Activated CD4-positive, alpha-beta T cell treated with anti-CD3 and anti-CD28 coated beads, Interleukin-2, Interleukin-4, amounts not matched to agents 100 ng/mL and 50 ng/mL, durations not matched to agents 16 hours and 8 hours (primary cell): ENCODE measurements around the gene EPS8L2.

Experiments used
- DNase-seq: peaks from one replicate; pipeline ENCODE4 v3.0.0-alpha.2; 2020; ENCODE audit warnings: low spot score

Gene EPS8L2

DNA sequence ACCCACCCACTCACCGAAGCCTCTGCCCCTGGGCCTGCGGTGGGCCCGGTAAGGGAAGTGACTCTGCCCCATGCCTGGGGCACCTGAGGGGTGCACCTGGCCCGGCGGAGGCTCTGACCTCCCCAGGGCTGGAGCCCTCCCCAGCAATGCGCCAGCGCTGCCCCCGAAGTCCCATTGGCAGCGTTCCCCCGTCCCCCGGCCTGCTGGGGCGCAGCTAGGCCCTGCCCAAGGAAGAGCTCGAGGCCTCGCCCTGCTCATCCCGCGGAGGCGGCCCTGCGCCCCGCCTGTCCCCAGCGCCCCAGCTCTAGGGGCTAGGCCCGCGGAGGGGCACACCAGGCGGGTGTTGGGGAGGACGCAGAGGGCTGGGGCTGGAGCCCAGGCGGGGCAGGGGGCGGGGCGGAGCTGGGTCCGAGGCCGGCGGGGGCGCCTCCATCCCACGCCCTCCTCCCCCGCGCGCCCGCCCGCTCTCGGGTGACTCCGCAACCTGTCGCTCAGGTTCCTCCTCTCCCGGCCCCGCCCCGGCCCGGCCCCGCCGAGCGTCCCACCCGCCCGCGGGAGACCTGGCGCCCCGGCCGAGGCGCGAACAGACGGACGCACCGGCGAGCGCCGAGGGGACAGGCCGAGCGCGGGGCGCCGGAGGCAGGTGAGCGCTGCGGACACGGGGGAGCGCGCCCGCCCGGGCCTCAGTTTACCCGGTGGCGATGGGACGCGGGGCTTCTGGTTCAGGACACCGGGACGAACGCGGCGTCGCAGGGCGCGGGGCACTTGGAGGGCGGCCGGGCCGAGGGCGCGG lies at the start of gene EPS8L2:
TSS of gene EPS8L2 (plus strand) at position 586 of the 793 bp plus-strand sequence. CDS start 3,177 bp downstream, outside the sequence.
- no peak for DNase-seq

DNA sequence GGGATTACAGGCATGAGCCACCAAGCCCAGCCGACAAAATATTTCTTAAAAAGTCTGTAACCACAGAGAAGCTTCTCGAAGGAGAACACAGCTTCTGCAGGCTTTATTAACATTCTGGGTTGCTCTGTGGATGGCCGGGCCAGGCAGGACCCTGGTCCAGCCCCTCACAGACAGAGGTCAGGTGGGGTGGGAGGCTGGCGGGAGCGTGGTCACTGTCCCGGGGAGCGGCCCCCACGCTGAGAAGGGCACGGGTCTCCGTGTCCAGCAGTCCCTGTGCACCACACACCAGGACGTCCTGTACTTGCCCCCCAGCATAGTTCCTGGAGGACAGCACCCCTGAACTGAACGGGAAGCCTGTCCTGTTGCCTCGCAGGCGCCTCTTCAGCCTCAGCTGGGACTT lies 49.6 kb upstream of the EPS8L2 start:
- DNase-seq = no peak

DNA sequence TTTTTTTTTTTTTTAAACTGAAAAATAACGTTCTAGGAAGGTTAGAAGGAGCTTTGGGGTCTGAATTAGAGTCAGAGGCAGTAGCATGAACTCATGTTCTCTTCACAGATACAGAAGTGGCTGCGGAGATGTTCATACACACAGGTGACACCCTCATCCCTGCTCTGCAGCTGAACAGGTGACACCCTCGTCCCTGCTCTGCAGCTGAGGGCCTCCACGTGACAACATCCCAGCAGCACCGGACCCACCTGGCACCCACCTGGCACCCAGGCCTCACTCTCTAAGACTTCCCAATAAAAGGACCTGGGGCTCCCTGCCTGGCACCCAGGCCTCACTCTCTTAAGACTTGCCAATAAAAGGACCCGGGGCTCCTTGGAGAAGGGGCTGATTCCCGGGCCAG lies 49.2 kb upstream of the EPS8L2 start:
- no peak for DNase-seq

DNA sequence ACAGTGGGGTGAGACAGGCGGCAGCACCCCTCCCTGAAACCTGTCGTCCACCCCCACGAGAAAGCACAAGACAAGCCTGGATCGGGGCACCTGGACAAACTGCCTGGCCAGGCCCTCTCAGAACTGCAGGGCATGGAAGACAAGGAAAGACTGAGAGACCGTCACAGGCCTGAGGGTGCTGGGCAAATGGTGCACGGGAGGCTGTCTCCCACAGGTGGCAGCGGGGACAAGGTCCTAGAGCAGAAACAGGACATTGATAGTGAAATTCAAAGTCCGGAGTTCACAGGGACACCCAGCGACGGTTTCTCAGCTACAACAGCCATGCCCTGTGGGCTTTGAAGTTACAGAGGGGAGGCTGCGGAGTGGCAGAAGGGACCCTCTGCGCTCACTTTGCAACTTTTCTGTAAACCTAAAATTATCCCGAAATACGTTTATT lies 48.3 kb upstream of the EPS8L2 start:
- DNase-seq = no peak

DNA sequence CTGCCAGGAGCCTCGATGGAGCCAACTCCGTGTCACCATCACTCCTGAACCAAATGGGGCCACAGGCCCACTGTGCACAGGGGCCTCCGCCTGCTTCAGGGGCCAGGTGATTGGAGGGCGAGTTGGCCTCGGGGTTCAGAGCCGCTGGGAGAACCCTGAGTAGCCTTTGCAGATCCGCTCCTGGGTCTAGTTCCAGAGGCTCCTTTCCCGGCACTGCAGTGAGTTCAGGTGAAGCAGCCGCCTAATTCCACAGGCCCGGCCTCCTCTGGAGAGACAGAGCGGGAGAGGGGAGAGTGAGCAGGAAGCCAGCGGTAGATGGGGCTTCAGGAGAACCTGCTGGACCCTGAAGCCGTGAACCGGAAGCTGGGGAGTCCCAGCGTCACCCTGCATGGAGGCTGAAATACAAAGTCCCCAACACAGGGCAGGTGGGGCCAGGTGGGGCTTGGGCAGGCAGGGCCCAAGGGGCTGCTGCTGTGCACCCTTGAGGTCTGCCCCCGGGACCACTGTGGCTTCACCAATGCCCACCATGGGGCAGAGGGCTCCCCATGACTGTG lies 46.4 kb upstream of the EPS8L2 start:
- no peak for DNase-seq

DNA sequence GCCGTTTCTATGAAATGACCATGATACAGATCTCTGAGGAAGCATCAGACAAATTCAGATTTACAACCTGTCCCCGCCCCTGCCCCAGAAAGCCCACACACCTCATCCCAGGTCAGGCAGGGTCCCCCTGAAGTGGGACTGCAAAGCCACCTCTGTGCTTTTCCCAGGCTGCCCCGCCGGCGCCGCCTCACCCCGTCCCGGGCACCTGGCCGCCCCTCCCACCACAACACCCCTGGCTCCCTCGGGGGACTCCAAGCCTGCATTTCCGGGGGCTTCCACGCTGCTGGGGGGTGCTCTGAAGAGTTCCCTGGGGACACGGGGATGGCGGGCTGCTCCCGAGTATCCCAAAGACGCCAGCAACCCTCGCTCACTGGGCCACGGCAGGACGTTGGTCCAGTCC lies 45.8 kb upstream of the EPS8L2 start:
- no peak for DNase-seq

DNA sequence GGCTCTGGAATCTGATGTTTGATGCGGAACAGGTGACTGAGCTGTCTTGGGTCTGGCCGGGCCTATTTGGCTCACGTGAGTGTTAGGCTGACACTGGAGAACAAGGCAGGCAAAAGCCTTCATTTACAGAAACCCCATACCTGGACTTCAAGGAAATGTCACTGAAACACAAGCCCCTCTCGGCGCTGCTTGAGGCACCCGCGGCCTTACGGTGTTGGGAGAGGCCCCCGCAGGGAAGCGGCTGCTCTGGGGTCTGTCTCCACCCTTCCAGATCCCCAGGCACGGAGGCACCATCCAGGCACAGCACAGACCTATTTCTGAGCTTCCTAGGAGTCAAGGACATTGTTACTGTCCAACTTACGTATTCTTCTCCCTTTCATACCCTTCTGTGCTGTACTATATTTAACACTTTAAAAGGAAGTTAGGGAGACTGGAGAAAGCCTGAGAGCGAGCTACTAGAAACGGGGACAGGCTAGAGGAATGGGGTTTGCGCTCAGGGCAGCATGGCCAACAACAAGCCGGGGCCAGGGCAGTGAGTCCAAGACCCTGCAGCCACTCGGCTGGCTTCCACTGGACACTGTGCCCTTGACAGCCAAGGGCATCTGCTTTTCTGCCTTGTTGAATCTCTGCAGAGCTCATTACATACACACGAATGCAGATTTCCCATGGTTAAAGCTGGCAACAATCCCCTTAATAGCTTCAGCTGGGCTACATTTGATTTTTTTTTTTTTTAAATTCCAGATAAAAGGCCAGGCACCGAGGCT lies 45.2 kb upstream of the EPS8L2 start:
- DNase-seq = no peak

DNA sequence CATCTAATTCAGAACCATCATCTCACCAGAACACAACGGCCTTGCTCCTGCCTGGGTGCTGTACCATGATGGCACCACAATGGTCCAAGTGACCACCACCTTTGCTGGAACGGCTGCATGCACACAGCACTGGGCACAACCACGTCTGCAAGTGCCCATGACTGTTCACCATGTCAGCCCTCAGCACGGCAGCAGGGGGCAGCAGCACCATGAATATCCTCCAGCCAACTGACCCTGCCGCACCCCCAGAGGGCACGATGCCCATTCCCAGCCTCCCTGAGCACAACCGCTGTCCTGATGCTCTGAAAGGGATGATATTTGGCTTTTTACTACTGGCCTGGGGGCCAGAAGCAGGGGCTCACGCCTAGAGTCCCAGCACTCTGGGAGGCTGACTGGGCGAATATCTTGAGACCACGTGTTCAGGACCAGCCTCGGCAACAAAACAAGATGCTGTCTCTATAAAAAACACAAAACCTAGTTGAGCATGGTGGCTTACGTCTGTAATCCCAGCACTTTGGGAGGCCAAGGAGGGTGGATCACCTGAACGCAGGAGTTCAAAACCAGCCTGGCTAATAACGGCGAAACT lies 43.2 kb upstream of the EPS8L2 start:
- peak; percentile 24 for DNase-seq

DNA sequence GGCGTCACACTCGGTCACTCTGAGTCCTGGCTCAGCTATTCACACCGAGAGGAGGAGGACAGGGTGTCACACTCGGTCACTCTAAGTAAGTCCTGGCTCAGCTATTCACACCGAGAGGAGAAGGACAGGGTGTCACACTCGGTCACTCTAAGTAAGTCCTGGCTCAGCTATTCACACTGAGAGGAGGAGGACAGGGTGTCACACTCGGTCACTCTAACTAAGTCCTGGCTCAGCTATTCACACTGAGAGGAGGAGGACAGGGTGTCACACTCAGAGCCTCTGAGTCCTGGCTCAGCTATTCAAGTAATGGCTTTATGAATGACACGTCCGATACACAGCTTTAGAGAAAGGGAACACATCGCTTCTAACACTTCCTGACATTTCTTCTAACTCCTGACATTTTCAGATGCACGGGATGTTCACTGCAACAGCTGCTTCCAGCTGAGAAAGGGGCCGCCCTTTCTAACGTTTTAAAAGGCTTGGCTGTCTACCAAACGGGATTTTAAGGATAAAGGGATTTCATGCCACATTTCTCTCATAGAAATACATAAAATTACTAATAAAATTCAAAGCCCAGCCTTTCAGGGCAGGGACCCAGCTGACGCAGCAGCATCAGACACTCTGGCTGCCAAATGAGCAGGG lies 40.8 kb upstream of the EPS8L2 start:
- DNase-seq = no peak

DNA sequence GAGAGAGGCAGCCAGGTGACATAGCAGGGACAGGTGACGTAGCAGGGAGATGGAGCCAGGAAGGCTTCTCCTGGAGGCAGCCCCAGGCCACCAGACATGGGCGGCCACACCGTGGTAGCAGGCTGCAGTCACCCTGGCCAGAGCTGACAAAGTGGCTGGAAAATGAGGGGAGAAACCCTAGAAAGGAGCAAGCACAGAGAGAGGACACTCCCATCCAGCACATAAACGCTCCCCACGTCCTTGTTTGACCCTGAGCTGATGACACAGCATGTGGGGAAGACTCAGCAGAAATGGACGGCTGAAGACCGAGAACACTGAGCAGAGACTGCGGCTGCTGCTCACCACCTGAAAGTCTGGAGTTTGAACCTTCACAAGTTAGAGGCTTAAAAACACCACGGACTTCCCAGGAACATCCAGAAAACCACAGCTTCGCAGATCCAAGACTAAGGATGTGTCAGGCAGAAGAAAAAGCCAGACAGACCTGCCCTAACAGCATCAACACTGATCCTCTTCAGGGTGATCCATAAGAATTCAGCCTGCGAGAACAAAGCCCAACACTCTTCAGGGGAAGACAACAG lies 40.2 kb upstream of the EPS8L2 start:
- DNase-seq = no peak

DNA sequence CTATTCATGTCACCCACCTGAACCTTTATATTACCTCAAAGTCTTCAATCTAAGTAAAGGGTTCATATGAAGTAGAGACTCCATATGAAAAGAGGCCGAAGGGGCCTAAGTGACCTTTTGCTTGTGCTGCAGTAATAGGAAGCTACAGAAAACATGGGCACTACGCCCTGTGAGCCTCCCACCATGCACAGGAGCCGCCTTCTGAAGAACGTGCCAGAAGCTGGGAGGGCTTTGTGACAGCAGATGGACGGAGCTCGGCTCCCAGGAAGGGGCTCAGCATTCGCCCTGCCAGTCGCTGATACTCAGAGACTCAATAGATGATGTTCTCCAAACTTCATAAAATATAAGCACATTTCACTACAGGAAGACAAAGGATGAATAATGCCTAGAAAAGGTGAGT lies 32.2 kb upstream of the EPS8L2 start:
- no peak for DNase-seq

DNA sequence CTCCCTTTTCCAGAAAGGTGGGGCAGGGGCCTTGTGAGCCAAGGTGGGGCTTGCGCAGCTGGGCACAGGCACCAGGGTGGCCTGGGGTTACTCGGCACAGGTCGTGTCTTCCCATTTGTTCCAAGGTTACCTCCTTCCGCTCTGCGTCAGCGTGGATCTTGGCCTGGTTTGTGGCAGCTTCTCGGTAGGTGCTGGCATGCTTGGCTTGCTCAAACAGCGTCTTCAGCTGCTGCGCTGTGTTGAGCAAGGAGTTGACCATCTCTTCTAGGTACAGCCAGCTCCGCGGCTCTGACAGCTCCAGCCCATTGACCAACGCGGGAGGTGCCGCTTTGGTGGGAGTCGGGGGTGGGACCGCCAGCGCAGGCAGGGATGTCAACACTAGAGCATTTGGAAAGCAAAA lies 31.6 kb upstream of the EPS8L2 start:
- no peak for DNase-seq

DNA sequence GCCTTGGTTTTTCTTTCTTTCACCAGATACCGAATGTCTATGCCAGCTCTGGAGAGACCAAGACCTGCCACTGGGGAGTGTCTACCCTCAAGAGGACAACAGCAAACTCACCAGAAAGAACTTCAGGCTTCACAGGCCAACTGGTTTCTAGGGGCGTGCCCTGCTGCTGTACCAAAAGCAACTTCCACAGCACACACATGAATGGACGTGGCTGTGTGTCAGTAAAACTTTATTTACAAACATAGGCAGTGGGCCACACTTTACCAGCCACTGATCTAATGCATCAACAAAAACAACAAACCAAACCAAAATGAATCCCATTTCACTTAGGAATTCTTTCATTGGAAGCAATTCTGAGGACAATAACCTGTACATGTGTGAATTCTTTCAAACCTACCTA lies 27.7 kb upstream of the EPS8L2 start:
- DNase-seq = no peak

DNA sequence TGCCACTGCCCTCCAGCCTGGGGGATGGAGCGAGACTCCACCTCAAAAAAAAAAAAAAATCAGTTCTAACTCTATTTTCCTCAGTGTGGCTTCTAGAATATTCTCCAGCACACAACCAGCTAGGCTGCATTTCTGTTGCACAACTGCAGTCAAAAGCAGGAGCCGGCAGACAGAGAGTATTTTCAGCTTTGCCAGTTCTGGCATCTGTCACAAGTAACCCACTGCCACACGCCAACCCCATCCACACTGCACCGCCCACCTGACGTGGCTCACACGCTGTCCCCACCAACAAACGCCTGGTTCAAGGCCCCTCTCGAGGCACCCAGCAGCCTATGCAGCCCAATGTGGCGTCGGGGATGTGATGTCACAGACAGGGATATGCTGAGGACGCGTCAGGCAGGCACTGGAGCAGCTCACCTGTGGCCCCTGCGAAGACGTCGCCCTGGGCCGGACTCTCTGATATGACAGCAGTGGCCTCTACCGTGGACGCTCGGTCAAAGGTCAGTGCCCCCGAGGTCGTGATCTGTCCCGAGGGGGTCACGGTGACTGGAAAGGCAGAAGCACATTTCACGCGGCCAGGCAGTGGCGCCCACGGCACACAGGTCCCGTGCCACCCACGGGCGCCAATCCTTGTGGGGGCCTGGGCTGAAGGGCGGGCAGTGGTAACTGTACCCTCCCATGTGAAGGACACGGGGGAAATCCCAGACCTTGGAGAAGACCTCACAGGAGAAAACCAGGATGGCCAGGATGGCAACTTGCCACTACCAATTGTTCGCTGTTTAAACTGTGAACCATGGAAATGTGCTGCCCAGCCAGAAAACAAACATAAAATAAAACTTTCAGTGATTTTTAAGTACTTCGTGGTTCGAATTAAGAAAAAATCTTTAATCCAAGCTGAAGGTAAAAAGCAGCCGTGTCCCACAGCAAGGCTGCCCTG lies 26.5 kb upstream of the EPS8L2 start:
- DNase-seq = no peak

DNA sequence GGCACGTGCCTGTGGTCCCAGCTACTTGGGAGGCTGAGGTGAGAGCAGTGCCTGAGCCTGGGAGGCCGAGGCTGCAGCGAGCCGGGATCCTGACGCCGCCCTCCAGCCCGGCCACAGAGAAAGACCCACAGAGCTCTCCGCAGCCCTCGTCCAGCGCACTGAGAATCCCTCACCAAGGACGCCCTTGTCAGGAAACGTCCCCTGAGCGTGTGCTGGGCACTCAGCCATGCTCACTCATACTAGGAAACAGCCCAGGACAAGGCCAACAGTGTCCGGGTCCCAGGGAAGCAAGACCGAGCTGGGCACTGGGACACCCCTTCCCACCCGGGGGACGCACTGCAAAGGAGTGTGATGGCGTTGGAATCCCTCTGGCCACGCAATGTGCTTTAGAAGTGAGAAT lies 25.6 kb upstream of the EPS8L2 start:
- DNase-seq = no peak

DNA sequence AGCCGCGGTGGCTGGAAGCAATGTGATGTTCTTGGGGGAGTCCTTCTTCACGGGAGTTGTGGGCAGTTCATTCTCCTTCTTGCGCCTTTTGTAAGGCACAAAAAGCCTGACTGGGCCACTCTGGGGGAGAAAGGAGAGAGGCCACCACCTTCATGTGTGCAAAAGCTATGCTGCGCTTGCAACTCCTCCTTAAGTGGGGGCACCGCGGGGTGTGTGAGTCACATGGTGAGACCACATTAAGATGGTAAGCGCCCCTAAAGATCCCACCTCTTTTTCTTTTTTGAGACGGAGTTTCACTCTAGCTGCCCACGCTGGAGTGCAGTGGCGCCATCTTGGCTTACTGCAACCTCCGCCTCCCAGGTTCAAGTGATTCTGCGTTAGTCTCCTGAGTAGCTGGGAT lies 25.1 kb upstream of the EPS8L2 start:
- no peak for DNase-seq

DNA sequence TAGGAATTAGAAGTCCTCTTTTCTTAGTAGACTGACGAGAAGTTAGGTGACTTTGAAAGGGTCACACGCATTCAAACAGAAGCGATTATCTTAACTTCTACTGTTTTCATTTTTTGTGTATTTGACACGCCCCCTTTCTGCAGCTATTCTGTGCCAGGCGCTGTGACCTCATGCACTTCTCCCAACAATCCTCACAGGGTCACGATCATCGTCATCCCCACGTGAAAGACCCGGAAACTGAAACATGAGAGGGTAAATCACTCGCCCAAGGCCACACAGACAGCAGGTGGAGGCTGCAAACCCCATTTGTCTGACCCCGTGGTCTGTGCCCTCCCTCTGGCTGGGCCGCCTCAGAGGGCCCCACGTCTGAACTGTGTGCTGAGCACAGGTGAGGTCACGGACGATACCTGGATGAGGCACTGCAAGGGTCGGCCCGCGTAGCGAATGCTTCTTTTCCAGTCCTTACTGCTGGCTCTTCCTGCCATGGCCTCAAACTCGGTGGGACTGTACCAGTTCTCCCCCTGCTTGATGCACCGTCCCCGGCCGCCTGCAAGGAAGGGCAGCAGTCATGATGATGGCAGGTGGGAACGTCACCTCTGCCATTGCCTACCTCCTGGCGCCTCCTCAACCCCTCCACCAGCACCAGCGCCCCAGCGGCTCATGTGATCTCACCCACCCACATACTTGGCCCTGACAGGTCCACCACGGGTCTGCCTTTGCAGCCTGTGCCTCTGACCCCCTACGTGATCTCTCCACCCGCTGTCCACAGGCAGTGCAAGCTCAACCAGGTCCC lies 19.4 kb upstream of the EPS8L2 start:
- DNase-seq = no peak

DNA sequence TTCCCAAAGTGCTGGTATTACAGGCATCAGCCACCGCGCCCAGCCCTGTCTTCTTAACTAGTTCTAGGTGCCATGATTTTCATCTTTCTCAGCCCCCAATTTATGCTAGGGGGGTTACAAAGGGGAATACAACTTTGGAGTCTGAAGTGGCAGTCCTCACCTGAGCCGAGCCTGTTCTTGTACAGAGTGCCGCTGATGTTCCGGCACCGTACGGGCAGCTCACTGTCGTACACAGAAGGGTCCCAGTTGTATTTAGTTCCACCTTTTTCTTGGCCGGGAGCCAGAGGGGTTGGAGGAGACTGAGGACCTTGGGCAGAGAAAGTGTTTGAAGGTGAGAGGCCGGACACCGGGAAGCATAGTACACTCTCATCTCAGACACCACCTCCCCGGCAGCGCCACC lies 18.3 kb upstream of the EPS8L2 start:
- no peak for DNase-seq

DNA sequence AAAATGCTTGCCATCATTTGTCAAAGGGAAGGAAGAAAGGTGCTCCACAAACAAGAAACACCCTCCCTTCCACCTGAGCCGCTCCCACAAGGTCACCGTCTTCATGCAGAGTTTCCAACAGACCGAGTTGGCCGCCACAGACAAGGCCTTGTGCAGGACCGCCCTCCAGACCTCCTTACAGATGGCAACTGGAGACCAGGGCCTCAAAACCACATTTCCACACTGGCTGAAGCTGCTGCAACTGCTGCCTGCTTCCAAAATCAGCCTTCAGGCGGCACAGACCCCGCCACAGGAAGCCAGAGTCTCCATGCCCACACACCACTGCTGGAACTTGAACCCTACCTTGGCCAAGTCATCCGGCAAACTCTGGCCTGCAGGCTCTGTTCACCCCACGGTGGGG lies 17.4 kb upstream of the EPS8L2 start:
- DNase-seq = no peak

DNA sequence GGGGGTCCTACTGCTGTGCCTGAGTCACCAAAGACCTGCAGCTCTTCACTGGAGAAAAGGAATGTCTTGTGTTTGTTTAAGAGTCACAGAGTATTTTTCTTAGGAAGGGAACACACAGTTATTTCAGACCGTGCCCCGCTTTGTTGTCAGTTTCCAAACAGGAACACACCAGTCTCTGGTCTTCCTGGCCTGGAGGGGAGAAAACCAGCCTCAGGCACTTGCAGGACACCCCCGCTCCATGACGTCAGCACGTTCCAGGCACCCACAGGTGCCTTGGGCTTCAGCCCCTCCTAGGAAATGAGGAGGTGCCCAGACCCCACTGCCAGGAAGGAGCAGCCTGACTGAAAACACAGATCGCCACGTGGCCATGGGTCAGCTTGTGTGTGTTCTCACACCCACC lies 16.4 kb upstream of the EPS8L2 start:
- no peak for DNase-seq
